GM12878 (cell line): ENCODE data around the gene ZNF225. TPM values are rescaled to one million over a fixed set of nuclear protein-coding genes. Genes with fewer than 3 reads are reported as not detected.

Experiments used
- ATAC-seq: fragments of 200-7000 bp; cut with Tn5 transposase; 3 replicates; pipeline ENCODE4 v1.9.1; 2020; ENCODE audit warnings: mild to moderate bottlenecking, moderate library complexity
- BruUV-seq: library from RNA; stranded (reverse); fragments of 400-500 nt; replicated peaks from 2 replicates; lab custom pipeline; 2021; lab: Mats Ljungman, UMichigan
- CTCF ChIA-PET: fragments of 300-600 bp; sonication (Branson Sonifier 250); formaldehyde crosslinking; extraction: SDS; loops from one replicate; lab custom pipeline; 2021; ENCODE audit warnings: inconsistent platforms; lab: Yijun Ruan, JAX
- POLR2A ChIA-PET: fragments of 350-600 bp; formaldehyde crosslinking; extraction: SDS; loops from one replicate; lab custom pipeline; 2021; ENCODE audit warnings: inconsistent platforms; lab: Charles Lee
- RAD21 ChIA-PET: fragments of 300-600 bp; sonication (Branson Sonifier 250); formaldehyde crosslinking; loops from one replicate; lab custom pipeline; 2023; ENCODE audit warnings: antibody characterized with exemption; ENCODE audit not compliant: unreplicated experiment; lab: Charles Lee
- SMC1A ChIA-PET: fragments of 300-600 bp; sonication (Branson Sonifier 250); formaldehyde crosslinking; loops from one replicate; lab custom pipeline; 2023; ENCODE audit not compliant: unreplicated experiment, uncharacterized antibody; lab: Charles Lee
- DNase-seq: peaks from one replicate; pipeline ENCODE4 v3.0.0-alpha.2; 2011; ENCODE audit warnings: low read depth, low spot score
- FAIRE-seq: peaks from 3 replicates; lab custom pipeline; 2011; peaks lifted over from hg19 to GRCh38; lab: Jason Lieb, UNC
- H2AFZ ChIP-seq: 2 replicates; pipeline ENCODE4 v1.6.0; 2011; ENCODE audit warnings: low read depth, low read length, control low read depth; ENCODE audit not compliant: control insufficient read depth
- H3K27ac ChIP-seq: 2 replicates; pipeline ENCODE4 v1.5.1; 2011; ENCODE audit warnings: control low read depth; ENCODE audit not compliant: control insufficient read depth, insufficient read depth
- H3K27me3 ChIP-seq, 2 experiments: replicated peaks in 1 of 2; 2 replicates each; pipeline versions ENCODE4 v1.6.0 to v1.6.1; 2011; ENCODE audit warnings: low read length in 1 of 2; ENCODE audit not compliant: control insufficient read depth in 2 of 2, insufficient read depth in 2 of 2
- H3K36me3 ChIP-seq, 2 experiments: 2 replicates each; pipeline ENCODE4 v1.5.1; 2011; ENCODE audit warnings: low read length in 1 of 2; ENCODE audit not compliant: control insufficient read depth in 2 of 2, insufficient read depth in 2 of 2
- H3K4me1 ChIP-seq: 2 replicates; pipeline ENCODE4 v1.6.1; 2011; ENCODE audit warnings: mild to moderate bottlenecking, low read length, moderate library complexity, mixed read lengths; ENCODE audit not compliant: control insufficient read depth, insufficient read depth
- H3K4me2 ChIP-seq: 2 replicates; pipeline ENCODE4 v1.6.0; 2011; ENCODE audit warnings: control low read depth; ENCODE audit not compliant: control insufficient read depth, insufficient read depth
- H3K4me3 ChIP-seq: fragments of 200-600 bp; sonication (generic); 2 replicates; pipeline ENCODE4 v1.5.1; 2016
- H3K79me2 ChIP-seq: 2 replicates; pipeline ENCODE4 v1.6.0; 2011; ENCODE audit warnings: low read length; ENCODE audit not compliant: control insufficient read depth, insufficient read depth
- H3K9ac ChIP-seq: 2 replicates; pipeline ENCODE4 v1.8.0; 2011; ENCODE audit warnings: low read length, control low read depth, mixed read lengths; ENCODE audit not compliant: control insufficient read depth, insufficient read depth
- H3K9me3 ChIP-seq: replicated peaks from 3 replicates; pipeline ENCODE4 v1.5.1; 2011; ENCODE audit warnings: mild to moderate bottlenecking, low read length; ENCODE audit not compliant: control insufficient read depth, insufficient read depth
- H4K20me1 ChIP-seq: 2 replicates; pipeline ENCODE4 v1.6.0; 2011; ENCODE audit not compliant: control insufficient read depth, insufficient read depth
- ASH2L ChIP-seq: fragments of 300-600, 200-600 bp; sonication (generic); IDR thresholded peaks from 2 replicates; pipeline ENCODE4 v1.6.1; 2017; ENCODE audit warnings: low read depth, mild to moderate bottlenecking, borderline replicate concordance
- ATF7 ChIP-seq: fragments of 450-650 bp; IDR thresholded peaks from 2 replicates; pipeline ENCODE4 v1.6.1; 2016; ENCODE audit warnings: low read depth, mild to moderate bottlenecking
- EED ChIP-seq: sonication (generic); IDR thresholded peaks from 2 replicates; pipeline ENCODE4 v1.6.1; 2016; ENCODE audit warnings: antibody characterized with exemption, low read depth
- ESRRA ChIP-seq: IDR thresholded peaks from 2 replicates; pipeline ENCODE4 v1.6.1; 2012; ENCODE audit warnings: mild to moderate bottlenecking, low read length, improper control_type of control experiment
- HCFC1 ChIP-seq: fragments of 150-350 bp; IDR thresholded peaks from 2 replicates; pipeline ENCODE4 v1.6.1; 2014; ENCODE audit warnings: low read length
- HDAC6 ChIP-seq: fragments of 200-600 bp; sonication (generic); IDR thresholded peaks from one replicate; pipeline ENCODE4 v1.8.0; 2017; ENCODE audit warnings: antibody characterized with exemption; ENCODE audit not compliant: unreplicated experiment
- IKZF1 ChIP-seq: fragments of 450-650 bp; conservative IDR thresholded peaks from 2 replicates; pipeline ENCODE4 v1.6.1; 2017; ENCODE audit warnings: antibody characterized with exemption, mild to moderate bottlenecking
- IKZF2 ChIP-seq, 2 experiments: fragments of 450-650 bp; IDR thresholded peaks; 2 replicates each; pipeline ENCODE4 v1.6.1; 2017; ENCODE audit warnings: mild to moderate bottlenecking in 2 of 2, moderate library complexity in 2 of 2
- MYB ChIP-seq: fragments of 150-350 bp; IDR thresholded peaks from 2 replicates; pipeline ENCODE4 v1.6.1; 2014; ENCODE audit warnings: mild to moderate bottlenecking, low read depth, low read length, borderline replicate concordance
- NBN ChIP-seq: fragments of 450-650 bp; IDR thresholded peaks from 2 replicates; pipeline ENCODE4 v1.6.1; 2016
- NFYB ChIP-seq: IDR thresholded peaks from 2 replicates; pipeline ENCODE4 v1.6.1; 2011; ENCODE audit warnings: low read depth, mild to moderate bottlenecking, low read length, improper control_type of control experiment, moderate library complexity; ENCODE audit not compliant: insufficient read depth
- NR2C1 ChIP-seq: fragments of 450-650 bp; IDR thresholded peaks from 2 replicates; pipeline ENCODE4 v1.6.1; 2017; ENCODE audit warnings: antibody characterized with exemption, mild to moderate bottlenecking, moderate library complexity
- PAX5 ChIP-seq: IDR thresholded peaks from 2 replicates; pipeline ENCODE4 v1.6.1; 2011; ENCODE audit warnings: low read depth, low read length, borderline replicate concordance
- RFX5 ChIP-seq: IDR thresholded peaks from 2 replicates; pipeline ENCODE4 v1.6.1; 2011; ENCODE audit warnings: low read depth, low read length, improper control_type of control experiment
- SIX5 ChIP-seq: IDR thresholded peaks from 2 replicates; pipeline ENCODE4 v1.6.1; 2011; ENCODE audit warnings: mild to moderate bottlenecking, low read depth, low read length, moderate library complexity; ENCODE audit not compliant: severe bottlenecking
- SREBF2 ChIP-seq: IDR thresholded peaks from 2 replicates; pipeline ENCODE4 v1.6.1; 2012; ENCODE audit warnings: mild to moderate bottlenecking, low read length
- TARDBP ChIP-seq: IDR thresholded peaks from 2 replicates; pipeline ENCODE4 v1.6.1; 2016; ENCODE audit warnings: borderline replicate concordance
- ZNF217 ChIP-seq: fragments of 450-650 bp; IDR thresholded peaks from 2 replicates; pipeline ENCODE4 v1.6.1; 2017; ENCODE audit warnings: antibody characterized with exemption, mild to moderate bottlenecking
- WGBS: methylation state at CpG from one replicate; pipeline ENCODE4 v1.1.6; 2016; ENCODE audit warnings: low lambda C conversion rate; ENCODE audit not compliant: insufficient replicate concordance, insufficient coverage; ENCODE audit errors: missing lambda C conversion rate; 5-methylcytosine and 5-hydroxymethylcytosine counted together
- in situ Hi-C: fragments of 300-500 bp; cut with MboI; formaldehyde crosslinking; loops from 9 replicates; pipeline ENCODE4 v1.14.3; 2018; ENCODE audit warnings: mixed read lengths
- intact Hi-C: fragments of 100-400 bp; cut with micrococcal nuclease; formaldehyde crosslinking; loops from one replicate; pipeline ENCODE4 v1.14.2; 2022; ENCODE audit not compliant: unreplicated experiment
- polyA plus RNA-seq, 11 experiments: library from polyadenylated mRNA; depleted of rRNA in 4 of 11; unstranded in 6 of 11; stranded (reverse) in 5 of 11; fragments of >200 nt; fragmentation: Nextera tagmentation in 4 of 11; fragmentation: Illumina TruSeq in 1 of 11; extraction: Ambion mirVana in 4 of 11; extraction: Trizol in 1 of 11; gene quantifications; 1 replicate in 1 of 11; 2 replicates in 10 of 11; pipeline versions ENCODE4 v1.2.1 to v1.2.3, GENCODE V29; 2011 to 2016; ENCODE audit warnings: inconsistent platforms in 2 of 11, missing spikeins in 2 of 11, low read depth in 1 of 11
- total RNA-seq, 4 experiments: library from RNA; depleted of rRNA in 3 of 4; stranded (reverse); fragments of >200 nt in 3 of 4; fragmentation: Illumina TruSeq in 1 of 4; extraction: Trizol in 1 of 4; gene quantifications; 2 replicates each; pipeline versions ENCODE4 v1.2.1 to v1.2.3, GENCODE V29; 2013 to 2021
- TF ChIP-seq, protein P1 (sequence below): IDR thresholded peaks from 2 replicates; pipeline ENCODE4 v1.6.1; 2012; ENCODE audit warnings: low read depth, low read length, improper control_type of control experiment
- TF ChIP-seq, protein P2 (sequence below): IDR thresholded peaks from 2 replicates; pipeline ENCODE4 v1.6.1; 2012; ENCODE audit warnings: low read depth, low read length, improper control_type of control experiment
- TF ChIP-seq, protein P3 (sequence below): fragments of 450-650 bp; IDR thresholded peaks from 2 replicates; pipeline ENCODE4 v1.6.1; 2016; ENCODE audit warnings: mild to moderate bottlenecking

Gene ZNF225
- total and polyA plus RNA-seq, 10 of the 15 experiments (the other 5 are each of a cell fraction or from before 2014, with no cell fraction given): 1.3 to 4.4 (median 2.6) TPM

- intact Hi-C loops: loop anchor here (1.0 to 10.0 kb wide), 2 partner anchors 92 to 159 kb away; partner anchors contain the start of genes ZNF230 and ZNF45
- in situ Hi-C loops: no loop called here
- Histone ChIP-seq H3K79me2 (peaks cover 20% of the 10 kb centered on the region), H3K27ac (peak within 1 kb of the TSS; percentile 43), H3K4me1 (no peaks in the 10 kb centered on the region), H4K20me1 (no peaks in the 10 kb centered on the region), H3K9ac (peak within 1 kb of the TSS; percentile 89), H3K27me3 (no peaks in the 10 kb centered on the region), H2AFZ (peak within 1 kb of the TSS; percentile 100), H3K4me2 (peak within 1 kb of the TSS; percentile 89), H3K4me3 (peak within 1 kb of the TSS; percentile 97), H3K9me3 (no peaks in the 10 kb centered on the region; the same call in 1 of the 3 replicates), H3K36me3 (peaks cover 0 to 12% of the 10 kb centered on the region in 2 experiments; a peak in 2 of 4 replicates)
- RAD21 ChIA-PET: interaction anchor here (0.8 to 2.2 kb wide), 5 partner anchors 20 to 426 kb away, joined by 3 to 7 read pairs (median 4); partner anchors contain the start of gene ZNF226
- peak; percentile 95 for ATAC-seq
- FAIRE-seq: peak; percentile 97
- POLR2A ChIA-PET: interaction anchor here (0.7 to 1.5 kb wide), 7 partner anchors 11 to 159 kb away, joined by 3 to 6 read pairs (median 3); partner anchors contain the start of genes ZNF155 and ZNF45
- SMC1A ChIA-PET: interaction anchor here (0.8 to 2.5 kb wide), 10 partner anchors 8 to 426 kb away, joined by 3 to 8 read pairs (median 4); partner anchors contain the start of gene ZNF226
- WGBS: under 1% methylated on average over 47 of the region's 50 CpGs
- DNase-seq: peak; percentile 57
- CTCF ChIA-PET: interaction anchor here (0.6 to 2.2 kb wide), 15 partner anchors 9 to 349 kb away, joined by 3 to 16 read pairs (median 4); partner anchors contain the start of genes ZNF222, ZNF223, ZNF225 and ZNF284
- BruUV-seq: no TSS peak
- TF ChIP-seq SIX5: peak; percentile 97
- TF ChIP-seq, protein P1, sequence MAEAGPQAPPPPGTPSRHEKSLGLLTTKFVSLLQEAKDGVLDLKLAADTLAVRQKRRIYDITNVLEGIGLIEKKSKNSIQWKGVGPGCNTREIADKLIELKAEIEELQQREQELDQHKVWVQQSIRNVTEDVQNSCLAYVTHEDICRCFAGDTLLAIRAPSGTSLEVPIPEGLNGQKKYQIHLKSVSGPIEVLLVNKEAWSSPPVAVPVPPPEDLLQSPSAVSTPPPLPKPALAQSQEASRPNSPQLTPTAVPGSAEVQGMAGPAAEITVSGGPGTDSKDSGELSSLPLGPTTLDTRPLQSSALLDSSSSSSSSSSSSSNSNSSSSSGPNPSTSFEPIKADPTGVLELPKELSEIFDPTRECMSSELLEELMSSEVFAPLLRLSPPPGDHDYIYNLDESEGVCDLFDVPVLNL: no peak
- TF ChIP-seq HCFC1: peak; percentile 97
- no peak for TF ChIP-seq SREBF2
- 0 out of 2 replicates have a peak, but pooled peaks have one; percentile 25 for TF ChIP-seq ATF7
- peak; percentile 46; the same call in 1 of the 2 replicates for TF ChIP-seq PAX5
- TF ChIP-seq EED: peak; percentile 41; the same call in 1 of the 2 replicates
- peak; percentile 12; the same call in 1 of the 2 replicates for TF ChIP-seq NFYB
- peak; percentile 47 to 63; a peak in 3 of 4 replicates for TF ChIP-seq IKZF2 (IDR thresholded peaks at IDR 0.05)
- no peak for TF ChIP-seq HDAC6
- peak; percentile 97 for TF ChIP-seq IKZF1
- TF ChIP-seq NBN: no peak
- peak; percentile 89 for TF ChIP-seq TARDBP
- no peak for TF ChIP-seq RFX5
- TF ChIP-seq MYB: peak; percentile 85; the same call in 1 of the 2 replicates
- TF ChIP-seq, protein P2, sequence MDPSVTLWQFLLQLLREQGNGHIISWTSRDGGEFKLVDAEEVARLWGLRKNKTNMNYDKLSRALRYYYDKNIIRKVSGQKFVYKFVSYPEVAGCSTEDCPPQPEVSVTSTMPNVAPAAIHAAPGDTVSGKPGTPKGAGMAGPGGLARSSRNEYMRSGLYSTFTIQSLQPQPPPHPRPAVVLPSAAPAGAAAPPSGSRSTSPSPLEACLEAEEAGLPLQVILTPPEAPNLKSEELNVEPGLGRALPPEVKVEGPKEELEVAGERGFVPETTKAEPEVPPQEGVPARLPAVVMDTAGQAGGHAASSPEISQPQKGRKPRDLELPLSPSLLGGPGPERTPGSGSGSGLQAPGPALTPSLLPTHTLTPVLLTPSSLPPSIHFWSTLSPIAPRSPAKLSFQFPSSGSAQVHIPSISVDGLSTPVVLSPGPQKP: peak; percentile 70; the same call in 1 of the 2 replicates
- TF ChIP-seq, protein P3, sequence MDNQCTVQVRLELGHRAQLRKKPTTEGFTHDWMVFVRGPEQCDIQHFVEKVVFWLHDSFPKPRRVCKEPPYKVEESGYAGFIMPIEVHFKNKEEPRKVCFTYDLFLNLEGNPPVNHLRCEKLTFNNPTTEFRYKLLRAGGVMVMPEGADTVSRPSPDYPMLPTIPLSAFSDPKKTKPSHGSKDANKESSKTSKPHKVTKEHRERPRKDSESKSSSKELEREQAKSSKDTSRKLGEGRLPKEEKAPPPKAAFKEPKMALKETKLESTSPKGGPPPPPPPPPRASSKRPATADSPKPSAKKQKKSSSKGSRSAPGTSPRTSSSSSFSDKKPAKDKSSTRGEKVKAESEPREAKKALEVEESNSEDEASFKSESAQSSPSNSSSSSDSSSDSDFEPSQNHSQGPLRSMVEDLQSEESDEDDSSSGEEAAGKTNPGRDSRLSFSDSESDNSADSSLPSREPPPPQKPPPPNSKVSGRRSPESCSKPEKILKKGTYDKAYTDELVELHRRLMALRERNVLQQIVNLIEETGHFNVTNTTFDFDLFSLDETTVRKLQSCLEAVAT: 0 out of 2 replicates have a peak, but pooled peaks have one; percentile 40
- peak; percentile 76 for TF ChIP-seq NR2C1
- 0 out of 2 replicates have a peak, but pooled peaks have one; percentile 43 for TF ChIP-seq ESRRA
- no peak for TF ChIP-seq ZNF217
- no peak for TF ChIP-seq ASH2L
These were observed 19.1 kb upstream of the ZNF225 start, which contains the start of gene ZNF224 for GRCh38 chr19:44093931-44094765. Gene ZNF224, plus strand, starts transcription at chr19:44094361. Its CDS starts 3,513 bp downstream, at chr19:44097874.
